Measurements from ENCODE around the gene HPS6.
A peak's percentile ranks its signal among the peaks of the same experiment; 100 is the strongest.

Gene HPS6

GRCh38 chr10:102083541-102083940 lies 18.4 kb downstream of the HPS6 start:
- Histone ChIP-seq H3K4me3 (ENCODE audit: low read depth, low read length) (no peak overlapping the region), H3K36me3 (replicated peaks) (no peaks in the 10 kb centered on the region), H3K27me3 (replicated peaks) (no peaks in the 10 kb centered on the region), H3K27ac (no peak overlapping the region)
- TF ChIP-seq CTCF (IDR thresholded peaks at IDR 0.05; ENCODE audit: low read depth, low read length, missing control alignments) = no peak
- no peak for DNase-seq
- in situ Hi-C loops (cut with HindIII; ENCODE audit: low pct_ligation_motif_present, low sequenced_read_pairs) = no loop called here

GRCh38 chr10:102085336-102085735 lies 20.2 kb downstream of the HPS6 start:
- no peak for DNase-seq
- Histone ChIP-seq H3K27ac (no peak overlapping the region), H3K36me3 (replicated peaks) (no peaks in the 10 kb centered on the region), H3K4me3 (ENCODE audit: low read depth, low read length) (no peak overlapping the region), H3K27me3 (replicated peaks) (no peaks in the 10 kb centered on the region)
- no peak for TF ChIP-seq CTCF (IDR thresholded peaks at IDR 0.05; ENCODE audit: low read depth, low read length, missing control alignments)
- in situ Hi-C loops (cut with HindIII; ENCODE audit: low pct_ligation_motif_present, low sequenced_read_pairs) = no loop called here

GRCh38 chr10:102086196-102086595 lies 21.0 kb downstream of the HPS6 start:
- no peak for TF ChIP-seq CTCF (IDR thresholded peaks at IDR 0.05; ENCODE audit: low read depth, low read length, missing control alignments)
- in situ Hi-C loops (cut with HindIII; ENCODE audit: low pct_ligation_motif_present, low sequenced_read_pairs) = no loop called here
- Histone ChIP-seq H3K27me3 (replicated peaks) (no peaks in the 10 kb centered on the region), H3K27ac (no peak overlapping the region), H3K36me3 (replicated peaks) (no peaks in the 10 kb centered on the region), H3K4me3 (ENCODE audit: low read depth, low read length) (no peak overlapping the region)
- DNase-seq = no peak

GRCh38 chr10:102090772-102091171 lies 25.6 kb downstream of the HPS6 start:
- Histone ChIP-seq H3K27ac (no peak overlapping the region), H3K4me3 (ENCODE audit: low read depth, low read length) (no peak overlapping the region), H3K36me3 (replicated peaks) (no peaks in the 10 kb centered on the region), H3K27me3 (replicated peaks) (no peaks in the 10 kb centered on the region)
- peak; percentile 5 for DNase-seq
- in situ Hi-C loops (cut with HindIII; ENCODE audit: low pct_ligation_motif_present, low sequenced_read_pairs) = no loop called here
- TF ChIP-seq CTCF (IDR thresholded peaks at IDR 0.05; ENCODE audit: low read depth, low read length, missing control alignments) = no peak

- TF ChIP-seq CTCF (IDR thresholded peaks at IDR 0.05; ENCODE audit: low read depth, low read length, missing control alignments) = no peak
- no peak for DNase-seq
- Histone ChIP-seq H3K4me3 (ENCODE audit: low read depth, low read length) (no peak overlapping the region), H3K27me3 (replicated peaks) (no peaks in the 10 kb centered on the region), H3K27ac (no peak overlapping the region), H3K36me3 (replicated peaks) (no peaks in the 10 kb centered on the region)
- in situ Hi-C loops (cut with HindIII; ENCODE audit: low pct_ligation_motif_present, low sequenced_read_pairs) = no loop called here
These were observed 31.3 kb downstream of the HPS6 start for GRCh38 chr10:102096449-102096848.

GRCh38 chr10:102101152-102101551 lies 36.0 kb downstream of the HPS6 start:
- no peak for DNase-seq
- no peak overlapping the region for H3K27ac ChIP-seq
- TF ChIP-seq CTCF (IDR thresholded peaks at IDR 0.05; ENCODE audit: low read depth, low read length, missing control alignments) = peak; percentile 27
- H3K4me3 ChIP-seq (ENCODE audit: low read depth, low read length) = no peak overlapping the region
- in situ Hi-C loops (cut with HindIII; ENCODE audit: low pct_ligation_motif_present, low sequenced_read_pairs) = no loop called here
- no peaks in the 10 kb centered on the region for H3K36me3 ChIP-seq (replicated peaks)
- no peaks in the 10 kb centered on the region for H3K27me3 ChIP-seq (replicated peaks)

Measured in brain microvascular endothelial cell (primary cell).